Measurements from ENCODE around the gene GABRG3. TPM values are rescaled to one million over a fixed set of nuclear protein-coding genes. Genes with fewer than 3 reads are reported as not detected.

The GABRG3 gene
- total and polyA plus RNA-seq, 10 of the 15 experiments (the other 5 are each of a cell fraction or from before 2014, with no cell fraction given): 0.15 TPM; not detected in 9

DNA sequence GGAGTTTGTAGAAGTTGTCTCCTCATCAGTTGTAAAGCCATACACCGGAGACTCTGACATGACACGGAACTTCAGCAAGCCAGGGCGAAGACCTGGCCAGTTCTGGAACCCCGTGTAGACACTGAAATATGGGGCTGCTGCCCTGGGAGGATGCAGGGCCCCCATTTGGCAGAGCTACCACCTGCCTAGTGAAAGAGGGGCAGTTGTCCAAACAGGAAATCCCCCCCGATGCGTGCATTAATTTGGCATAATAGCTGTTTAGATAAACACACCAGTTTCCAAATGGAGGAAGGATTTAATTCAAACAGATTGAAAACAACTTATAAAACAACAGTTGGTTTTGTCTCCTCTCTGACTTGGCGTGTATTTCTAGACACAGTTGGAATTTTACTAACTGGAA is 357.2 kb downstream of the GABRG3 start:
- H3K9me3 ChIP-seq (replicated peaks; ENCODE audit: control insufficient read depth, insufficient read depth, low read length): no peaks in the 10 kb centered on the region; the same call in 2 of the 3 replicates
- RAD21 ChIA-PET (ENCODE audit: unreplicated experiment): no interaction called here
- intact Hi-C loops (cut with micrococcal nuclease; ENCODE audit: unreplicated experiment) (no loop called here), in situ Hi-C loops (cut with MboI) (no loop called here)
- no TSS peak for BruUV-seq (replicated peaks)
- ATAC-seq (no peak), DNase-seq (ENCODE audit: low read depth, low spot score) (no peak), FAIRE-seq (no peak)
- SMC1A ChIA-PET (ENCODE audit: uncharacterized antibody, unreplicated experiment): no interaction called here
- H3K4me3 ChIP-seq: no peak overlapping the region
- H3K4me1 ChIP-seq (ENCODE audit: control insufficient read depth, insufficient read depth, low read length): no peaks in the 10 kb centered on the region
- H3K36me3 ChIP-seq (ENCODE audit: control insufficient read depth in 2 of 2, insufficient read depth in 2 of 2, low read length in 1 of 2): no peaks in the 10 kb centered on the region
- H3K79me2 ChIP-seq (ENCODE audit: control insufficient read depth, insufficient read depth, low read length): no peaks in the 10 kb centered on the region
- POLR2A ChIA-PET: no interaction called here
- H3K27ac ChIP-seq (ENCODE audit: control insufficient read depth, insufficient read depth): no peak overlapping the region
- no peak overlapping the region for H3K9ac ChIP-seq (ENCODE audit: control insufficient read depth, insufficient read depth, low read length)
- no peak overlapping the region for H3K4me2 ChIP-seq (ENCODE audit: control insufficient read depth, insufficient read depth)
- 26% methylated on average over 6 of the region's 7 CpGs for WGBS (ENCODE audit: insufficient coverage, insufficient replicate concordance, low lambda C conversion rate, missing lambda C conversion rate)
- H3K27me3 ChIP-seq (replicated peaks in 1 of 2; ENCODE audit: control insufficient read depth in 2 of 2, insufficient read depth in 2 of 2, low read length in 1 of 2): no peaks in the 10 kb centered on the region
- H2AFZ ChIP-seq (ENCODE audit: control insufficient read depth, low read depth, low read length): no peak overlapping the region
- no peaks in the 10 kb centered on the region for H4K20me1 ChIP-seq (ENCODE audit: control insufficient read depth, insufficient read depth)
- TF ChIP-seq, protein P1, sequence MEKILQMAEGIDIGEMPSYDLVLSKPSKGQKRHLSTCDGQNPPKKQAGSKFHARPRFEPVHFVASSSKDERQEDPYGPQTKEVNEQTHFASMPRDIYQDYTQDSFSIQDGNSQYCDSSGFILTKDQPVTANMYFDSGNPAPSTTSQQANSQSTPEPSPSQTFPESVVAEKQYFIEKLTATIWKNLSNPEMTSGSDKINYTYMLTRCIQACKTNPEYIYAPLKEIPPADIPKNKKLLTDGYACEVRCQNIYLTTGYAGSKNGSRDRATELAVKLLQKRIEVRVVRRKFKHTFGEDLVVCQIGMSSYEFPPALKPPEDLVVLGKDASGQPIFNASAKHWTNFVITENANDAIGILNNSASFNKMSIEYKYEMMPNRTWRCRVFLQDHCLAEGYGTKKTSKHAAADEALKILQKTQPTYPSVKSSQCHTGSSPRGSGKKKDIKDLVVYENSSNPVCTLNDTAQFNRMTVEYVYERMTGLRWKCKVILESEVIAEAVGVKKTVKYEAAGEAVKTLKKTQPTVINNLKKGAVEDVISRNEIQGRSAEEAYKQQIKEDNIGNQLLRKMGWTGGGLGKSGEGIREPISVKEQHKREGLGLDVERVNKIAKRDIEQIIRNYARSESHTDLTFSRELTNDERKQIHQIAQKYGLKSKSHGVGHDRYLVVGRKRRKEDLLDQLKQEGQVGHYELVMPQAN (conservative IDR thresholded peaks at IDR 0.05): no peak
- TF ChIP-seq, protein P2, sequence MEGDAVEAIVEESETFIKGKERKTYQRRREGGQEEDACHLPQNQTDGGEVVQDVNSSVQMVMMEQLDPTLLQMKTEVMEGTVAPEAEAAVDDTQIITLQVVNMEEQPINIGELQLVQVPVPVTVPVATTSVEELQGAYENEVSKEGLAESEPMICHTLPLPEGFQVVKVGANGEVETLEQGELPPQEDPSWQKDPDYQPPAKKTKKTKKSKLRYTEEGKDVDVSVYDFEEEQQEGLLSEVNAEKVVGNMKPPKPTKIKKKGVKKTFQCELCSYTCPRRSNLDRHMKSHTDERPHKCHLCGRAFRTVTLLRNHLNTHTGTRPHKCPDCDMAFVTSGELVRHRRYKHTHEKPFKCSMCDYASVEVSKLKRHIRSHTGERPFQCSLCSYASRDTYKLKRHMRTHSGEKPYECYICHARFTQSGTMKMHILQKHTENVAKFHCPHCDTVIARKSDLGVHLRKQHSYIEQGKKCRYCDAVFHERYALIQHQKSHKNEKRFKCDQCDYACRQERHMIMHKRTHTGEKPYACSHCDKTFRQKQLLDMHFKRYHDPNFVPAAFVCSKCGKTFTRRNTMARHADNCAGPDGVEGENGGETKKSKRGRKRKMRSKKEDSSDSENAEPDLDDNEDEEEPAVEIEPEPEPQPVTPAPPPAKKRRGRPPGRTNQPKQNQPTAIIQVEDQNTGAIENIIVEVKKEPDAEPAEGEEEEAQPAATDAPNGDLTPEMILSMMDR (IDR thresholded peaks at IDR 0.05 in 2 of 3, conservative IDR thresholded peaks at IDR 0.05 in 1 of 3; ENCODE audit: control insufficient read depth in 2 of 3, extremely low read depth in 1 of 3, insufficient read depth in 1 of 3, low read depth in 3 of 3, low read length in 3 of 3): no peak
- TF ChIP-seq, protein P3, sequence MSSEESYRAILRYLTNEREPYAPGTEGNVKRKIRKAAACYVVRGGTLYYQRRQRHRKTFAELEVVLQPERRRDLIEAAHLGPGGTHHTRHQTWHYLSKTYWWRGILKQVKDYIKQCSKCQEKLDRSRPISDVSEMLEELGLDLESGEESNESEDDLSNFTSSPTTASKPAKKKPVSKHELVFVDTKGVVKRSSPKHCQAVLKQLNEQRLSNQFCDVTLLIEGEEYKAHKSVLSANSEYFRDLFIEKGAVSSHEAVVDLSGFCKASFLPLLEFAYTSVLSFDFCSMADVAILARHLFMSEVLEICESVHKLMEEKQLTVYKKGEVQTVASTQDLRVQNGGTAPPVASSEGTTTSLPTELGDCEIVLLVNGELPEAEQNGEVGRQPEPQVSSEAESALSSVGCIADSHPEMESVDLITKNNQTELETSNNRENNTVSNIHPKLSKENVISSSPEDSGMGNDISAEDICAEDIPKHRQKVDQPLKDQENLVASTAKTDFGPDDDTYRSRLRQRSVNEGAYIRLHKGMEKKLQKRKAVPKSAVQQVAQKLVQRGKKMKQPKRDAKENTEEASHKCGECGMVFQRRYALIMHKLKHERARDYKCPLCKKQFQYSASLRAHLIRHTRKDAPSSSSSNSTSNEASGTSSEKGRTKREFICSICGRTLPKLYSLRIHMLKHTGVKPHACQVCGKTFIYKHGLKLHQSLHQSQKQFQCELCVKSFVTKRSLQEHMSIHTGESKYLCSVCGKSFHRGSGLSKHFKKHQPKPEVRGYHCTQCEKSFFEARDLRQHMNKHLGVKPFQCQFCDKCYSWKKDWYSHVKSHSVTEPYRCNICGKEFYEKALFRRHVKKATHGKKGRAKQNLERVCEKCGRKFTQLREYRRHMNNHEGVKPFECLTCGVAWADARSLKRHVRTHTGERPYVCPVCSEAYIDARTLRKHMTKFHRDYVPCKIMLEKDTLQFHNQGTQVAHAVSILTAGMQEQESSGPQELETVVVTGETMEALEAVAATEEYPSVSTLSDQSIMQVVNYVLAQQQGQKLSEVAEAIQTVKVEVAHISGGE (CRISPR knock-in tag; IDR thresholded peaks at IDR 0.05): no peak
- no peak for TF ChIP-seq NBN (IDR thresholded peaks at IDR 0.05)
- no peak for TF ChIP-seq SMARCA5 (IDR thresholded peaks at IDR 0.05)
- no peak for TF ChIP-seq FOXK2 (IDR thresholded peaks at IDR 0.05)
- TF ChIP-seq FOS (IDR thresholded peaks at IDR 0.05; ENCODE audit: borderline replicate concordance, extremely low read depth, insufficient read length): no peak
- TF ChIP-seq, protein P4, sequence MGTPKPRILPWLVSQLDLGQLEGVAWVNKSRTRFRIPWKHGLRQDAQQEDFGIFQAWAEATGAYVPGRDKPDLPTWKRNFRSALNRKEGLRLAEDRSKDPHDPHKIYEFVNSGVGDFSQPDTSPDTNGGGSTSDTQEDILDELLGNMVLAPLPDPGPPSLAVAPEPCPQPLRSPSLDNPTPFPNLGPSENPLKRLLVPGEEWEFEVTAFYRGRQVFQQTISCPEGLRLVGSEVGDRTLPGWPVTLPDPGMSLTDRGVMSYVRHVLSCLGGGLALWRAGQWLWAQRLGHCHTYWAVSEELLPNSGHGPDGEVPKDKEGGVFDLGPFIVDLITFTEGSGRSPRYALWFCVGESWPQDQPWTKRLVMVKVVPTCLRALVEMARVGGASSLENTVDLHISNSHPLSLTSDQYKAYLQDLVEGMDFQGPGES (IDR thresholded peaks at IDR 0.05): no peak
- no peak for TF ChIP-seq CHD1 (IDR thresholded peaks at IDR 0.05; ENCODE audit: low read depth, low read length)
- no peak for TF ChIP-seq BHLHE40 (IDR thresholded peaks at IDR 0.05; ENCODE audit: borderline replicate concordance in 1 of 2, low read depth in 2 of 2, low read length in 1 of 2)
- no peak for TF ChIP-seq SUPT20H (IDR thresholded peaks at IDR 0.05; ENCODE audit: borderline replicate concordance, control insufficient read depth, low read depth, low read length)
- no peak for TF ChIP-seq HDGF (IDR thresholded peaks at IDR 0.05)
- TF ChIP-seq WRNIP1 (IDR thresholded peaks at IDR 0.05; ENCODE audit: borderline replicate concordance, low read depth, low read length): no peak
- TF ChIP-seq EGR1 (IDR thresholded peaks at IDR 0.05; ENCODE audit: borderline replicate concordance in 1 of 2, low read depth in 2 of 2, low read length in 2 of 2): no peak
- no peak for TF ChIP-seq EP300 (IDR thresholded peaks at IDR 0.05; ENCODE audit: borderline replicate concordance in 1 of 2, control insufficient read depth in 1 of 2, low read depth in 2 of 2, low read length in 2 of 2)
- CTCF ChIA-PET: no interaction called here
